Upper lobe of left lung (tissue), 4 donors: ENCODE measurements around the gene RPLP1.

Source experiments
- CTCF ChIP-seq, 6 experiments: fragments of 450-650 bp in 4 of 6; fragments of 200-600 bp in 2 of 6; sonication (generic) in 2 of 6; IDR thresholded peaks; one replicate each; pipeline ENCODE4 v1.5.1; 2016 to 2019; ENCODE audit warnings: antibody characterized with exemption in 6 of 6
- EP300 ChIP-seq, 4 donors: sonication (generic); formaldehyde crosslinking; IDR thresholded peaks; one replicate each; pipeline ENCODE4 v1.5.1; 2017; ENCODE audit warnings: antibody characterized with exemption in 4 of 4, control low read depth in 2 of 4
- POLR2A ChIP-seq, 4 donors: fragments of 450-650 bp; IDR thresholded peaks; one replicate each; pipeline ENCODE4 v1.5.1; 2016 to 2017; ENCODE audit warnings: antibody characterized with exemption in 4 of 4, mild to moderate bottlenecking in 2 of 4

GRCh38 chr15:69465253-69465652 is 12.6 kb downstream of the RPLP1 start:
- TF ChIP-seq POLR2A (IDR thresholded peaks at IDR 0.05) (no peak), CTCF (IDR thresholded peaks at IDR 0.05) (no peak), EP300 (IDR thresholded peaks at IDR 0.05) (no peak)
